ENCODE data around the gene APLN. TPM values are rescaled to one million over a fixed set of nuclear protein-coding genes. Genes with fewer than 3 reads are reported as not detected.

Gene APLN
- total and polyA plus RNA-seq, 3 donors from 2014 or later = 2.8 to 3.2 (median 3.1) TPM

DNA sequence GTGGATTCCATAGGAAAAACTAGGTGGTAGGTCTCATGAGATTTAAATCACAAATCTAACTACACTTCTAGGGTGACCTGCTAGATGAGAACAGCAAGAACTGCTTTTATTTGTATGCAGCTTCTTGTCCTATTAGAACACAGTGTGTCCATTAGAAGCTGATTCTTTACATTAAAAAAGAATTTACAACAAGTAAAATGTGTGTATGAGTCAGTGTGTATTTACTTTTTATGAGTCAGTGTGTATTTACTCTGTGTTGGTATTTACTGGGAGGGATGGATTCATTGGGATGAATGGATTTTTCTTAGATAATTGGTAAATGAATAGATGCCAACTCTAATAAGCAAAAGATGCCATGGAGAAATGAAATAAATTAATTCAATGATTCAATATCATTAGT, 43.4 kb upstream of the APLN start:
- H3K27me3 ChIP-seq = no peaks in the 10 kb centered on the region
- H3K27ac ChIP-seq = no peak overlapping the region
- no peak overlapping the region for H3K4me3 ChIP-seq
- TF ChIP-seq, protein P1, sequence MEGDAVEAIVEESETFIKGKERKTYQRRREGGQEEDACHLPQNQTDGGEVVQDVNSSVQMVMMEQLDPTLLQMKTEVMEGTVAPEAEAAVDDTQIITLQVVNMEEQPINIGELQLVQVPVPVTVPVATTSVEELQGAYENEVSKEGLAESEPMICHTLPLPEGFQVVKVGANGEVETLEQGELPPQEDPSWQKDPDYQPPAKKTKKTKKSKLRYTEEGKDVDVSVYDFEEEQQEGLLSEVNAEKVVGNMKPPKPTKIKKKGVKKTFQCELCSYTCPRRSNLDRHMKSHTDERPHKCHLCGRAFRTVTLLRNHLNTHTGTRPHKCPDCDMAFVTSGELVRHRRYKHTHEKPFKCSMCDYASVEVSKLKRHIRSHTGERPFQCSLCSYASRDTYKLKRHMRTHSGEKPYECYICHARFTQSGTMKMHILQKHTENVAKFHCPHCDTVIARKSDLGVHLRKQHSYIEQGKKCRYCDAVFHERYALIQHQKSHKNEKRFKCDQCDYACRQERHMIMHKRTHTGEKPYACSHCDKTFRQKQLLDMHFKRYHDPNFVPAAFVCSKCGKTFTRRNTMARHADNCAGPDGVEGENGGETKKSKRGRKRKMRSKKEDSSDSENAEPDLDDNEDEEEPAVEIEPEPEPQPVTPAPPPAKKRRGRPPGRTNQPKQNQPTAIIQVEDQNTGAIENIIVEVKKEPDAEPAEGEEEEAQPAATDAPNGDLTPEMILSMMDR (IDR thresholded peaks at IDR 0.05) = no peak
- TF ChIP-seq POLR2A (IDR thresholded peaks at IDR 0.05) = no peak
- no peaks in the 10 kb centered on the region for H3K36me3 ChIP-seq (ENCODE audit: low read depth, missing control alignments)
- H3K9me3 ChIP-seq = no peaks in the 10 kb centered on the region
- DNase-seq = no peak
- H3K4me1 ChIP-seq = no peaks in the 10 kb centered on the region
- intact Hi-C loops (cut with DNase I; ENCODE audit: low total_unique reads) = no loop called here

DNA sequence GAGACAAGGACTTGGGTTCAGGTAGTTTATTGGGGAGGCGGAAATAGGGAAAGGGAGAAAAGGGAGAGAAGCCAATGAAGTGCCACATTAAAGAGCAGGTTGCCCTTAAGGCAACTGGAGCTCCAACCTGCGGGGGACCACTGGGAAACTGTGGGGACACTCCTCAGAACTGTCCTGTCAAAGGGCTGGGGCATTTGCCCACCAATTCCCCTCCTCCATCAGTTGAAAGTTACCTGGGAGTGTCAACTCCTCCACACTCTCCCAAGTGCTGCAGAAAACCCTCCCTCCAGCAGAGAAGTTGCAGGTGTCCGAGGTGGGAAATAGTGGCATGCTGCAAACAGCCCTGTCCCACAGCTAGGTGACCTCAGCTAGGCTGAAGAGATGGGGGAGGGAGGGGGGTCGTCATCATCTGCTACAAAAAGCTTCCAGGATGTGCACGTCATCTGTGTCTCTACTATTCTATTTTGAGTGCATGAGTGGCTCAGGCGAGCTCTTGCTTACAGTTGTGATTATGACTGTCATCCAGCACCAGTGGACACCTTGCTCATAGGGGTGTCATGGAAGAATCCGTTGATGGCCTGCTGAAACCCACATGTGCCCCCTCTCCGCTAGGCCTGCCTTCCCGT, 42.6 kb upstream of the APLN start:
- intact Hi-C loops (cut with DNase I; ENCODE audit: low total_unique reads) = no loop called here
- H3K36me3 ChIP-seq (ENCODE audit: low read depth, missing control alignments) = no peaks in the 10 kb centered on the region
- no peak for DNase-seq
- H3K27ac ChIP-seq = no peak overlapping the region
- no peaks in the 10 kb centered on the region for H3K27me3 ChIP-seq
- no peak for TF ChIP-seq POLR2A (IDR thresholded peaks at IDR 0.05)
- TF ChIP-seq, protein P1 (IDR thresholded peaks at IDR 0.05) = no peak
- no peak overlapping the region for H3K4me3 ChIP-seq
- H3K9me3 ChIP-seq = no peaks in the 10 kb centered on the region
- H3K4me1 ChIP-seq = no peaks in the 10 kb centered on the region
- WGBS, 2 donors = 81 to 85% methylated on average over 2 to 7 of the region's 9 CpGs

DNA sequence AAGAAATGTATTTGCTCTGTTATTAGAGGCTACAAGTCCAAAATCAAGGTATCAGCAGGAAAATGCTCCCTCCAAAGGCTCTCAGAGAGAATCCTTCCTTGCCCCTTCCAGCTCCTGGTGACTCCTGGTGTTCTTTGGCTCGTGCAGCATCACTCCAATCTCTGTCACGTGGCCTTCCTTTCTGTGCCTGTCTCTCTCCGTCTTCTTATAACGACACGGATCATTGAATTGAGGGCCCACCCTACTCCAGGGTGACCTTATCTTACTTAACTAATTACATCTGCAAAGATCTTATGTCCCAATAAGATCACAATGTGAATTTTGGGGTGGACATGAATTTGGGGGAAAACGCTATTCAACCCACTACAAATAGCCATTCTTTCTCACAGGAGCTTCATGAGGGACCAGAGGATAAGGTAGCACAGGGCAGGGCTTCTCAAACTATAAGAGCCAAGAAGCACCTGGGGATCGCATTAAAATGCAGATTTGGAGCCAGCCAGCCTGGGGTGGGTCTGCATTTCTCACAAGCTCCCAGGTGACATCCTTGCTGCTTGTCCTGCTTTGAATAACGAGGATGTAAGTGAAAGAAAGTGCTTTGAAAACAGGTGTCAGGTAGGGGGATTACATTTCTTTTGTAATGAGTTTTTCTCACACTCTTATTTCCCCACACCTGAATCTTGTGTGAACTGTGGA, 41.9 kb upstream of the APLN start:
- H3K9me3 ChIP-seq = no peaks in the 10 kb centered on the region
- intact Hi-C loops (cut with DNase I; ENCODE audit: low total_unique reads) = no loop called here
- DNase-seq = no peak
- H3K36me3 ChIP-seq (ENCODE audit: low read depth, missing control alignments) = no peaks in the 10 kb centered on the region
- no peak overlapping the region for H3K4me3 ChIP-seq
- no peaks in the 10 kb centered on the region for H3K4me1 ChIP-seq
- TF ChIP-seq, protein P1 (IDR thresholded peaks at IDR 0.05) = no peak
- no peak for TF ChIP-seq POLR2A (IDR thresholded peaks at IDR 0.05)
- no peak overlapping the region for H3K27ac ChIP-seq
- H3K27me3 ChIP-seq = no peaks in the 10 kb centered on the region
- WGBS, 2 donors = 84% methylated on average over 8 of the region's 8 CpGs

DNA sequence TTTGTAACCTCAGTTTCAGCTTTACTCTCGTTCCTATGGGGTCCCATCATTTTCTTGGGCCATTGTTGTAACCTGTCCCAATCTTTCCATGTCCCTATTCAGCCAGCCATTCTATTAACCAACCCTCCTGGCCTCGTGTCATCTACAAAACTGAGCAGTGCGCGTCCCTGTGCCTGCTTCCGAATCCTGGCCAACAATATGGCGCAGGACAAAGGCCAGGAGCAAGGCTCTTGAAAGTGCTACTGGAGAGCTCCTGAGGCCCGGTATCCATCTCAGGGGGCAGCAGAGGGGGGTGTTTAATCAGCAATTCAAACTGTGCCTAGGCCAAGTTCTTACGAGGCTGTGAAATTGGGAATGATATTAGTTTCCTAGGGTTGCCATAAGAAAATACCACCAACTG, 41.2 kb upstream of the APLN start:
- H3K27ac ChIP-seq = no peak overlapping the region
- H3K4me1 ChIP-seq = no peaks in the 10 kb centered on the region
- no peaks in the 10 kb centered on the region for H3K27me3 ChIP-seq
- DNase-seq = no peak
- H3K9me3 ChIP-seq = no peaks in the 10 kb centered on the region
- TF ChIP-seq POLR2A (IDR thresholded peaks at IDR 0.05) = no peak
- TF ChIP-seq, protein P1 (IDR thresholded peaks at IDR 0.05) = no peak
- intact Hi-C loops (cut with DNase I; ENCODE audit: low total_unique reads) = no loop called here
- no peaks in the 10 kb centered on the region for H3K36me3 ChIP-seq (ENCODE audit: low read depth, missing control alignments)
- WGBS, 2 donors = 93 to 96% methylated on average over 8 of the region's 8 CpGs
- H3K4me3 ChIP-seq = no peak overlapping the region

DNA sequence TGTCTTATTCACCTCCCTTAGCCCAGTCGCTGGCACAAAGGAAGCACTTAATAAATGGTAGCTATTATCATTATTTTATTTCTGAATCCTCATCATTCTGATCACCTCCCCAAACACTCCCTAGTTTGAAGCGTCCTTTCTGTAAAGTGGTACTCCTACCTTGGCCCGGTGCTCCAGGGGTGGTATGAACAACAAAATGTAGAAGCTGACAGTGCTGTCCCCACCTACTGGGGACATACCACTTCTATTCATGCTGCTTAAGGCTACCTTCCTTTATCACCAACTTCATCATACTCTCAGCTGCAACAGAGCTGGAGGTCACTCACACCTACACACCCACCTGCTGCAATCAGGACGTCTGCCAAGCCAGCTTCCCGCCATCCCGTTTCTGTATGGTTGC, 40.8 kb upstream of the APLN start:
- no peak for DNase-seq
- H3K27ac ChIP-seq = no peak overlapping the region
- H3K9me3 ChIP-seq = no peaks in the 10 kb centered on the region
- no peak overlapping the region for H3K4me3 ChIP-seq
- no peaks in the 10 kb centered on the region for H3K27me3 ChIP-seq
- H3K4me1 ChIP-seq = no peaks in the 10 kb centered on the region
- intact Hi-C loops (cut with DNase I; ENCODE audit: low total_unique reads) = no loop called here
- TF ChIP-seq, protein P1 (IDR thresholded peaks at IDR 0.05) = no peak
- TF ChIP-seq POLR2A (IDR thresholded peaks at IDR 0.05) = no peak
- H3K36me3 ChIP-seq (ENCODE audit: low read depth, missing control alignments) = no peaks in the 10 kb centered on the region
- WGBS, 2 donors = 88 to 97% methylated on average over 6 of the region's 6 CpGs

Data from testis (tissue), 3 donors.